Astrocyte (in vitro differentiated cells and primary cell): ENCODE data around the gene NDST3. TPM values are rescaled to one million over a fixed set of nuclear protein-coding genes. Genes with fewer than 3 reads are reported as not detected.

ENCODE experiments used
- DNase-seq: peaks from one replicate; pipeline ENCODE4 v3.0.0-alpha.2; 2010; ENCODE audit warnings: low read depth
- FAIRE-seq: peaks from 2 replicates; lab custom pipeline; 2011; peaks lifted over from hg19 to GRCh38; lab: Jason Lieb, UNC
- H2AFZ ChIP-seq: 2 replicates; pipeline ENCODE4 v1.6.0; 2012; ENCODE audit warnings: low read depth, low read length, inconsistent platforms
- H3K27ac ChIP-seq: 2 replicates; pipeline ENCODE4 v1.5.1; 2011; ENCODE audit warnings: low read depth, low read length, inconsistent platforms
- H3K27me3 ChIP-seq: 2 replicates; pipeline ENCODE4 v1.6.0; 2011; ENCODE audit warnings: low read length, inconsistent platforms; ENCODE audit not compliant: insufficient read depth
- H3K36me3 ChIP-seq: 2 replicates; pipeline ENCODE4 v1.5.1; 2011; ENCODE audit warnings: low read length, inconsistent platforms; ENCODE audit not compliant: insufficient read depth
- H3K4me1 ChIP-seq: 2 replicates; pipeline ENCODE4 v1.5.1; 2011; ENCODE audit warnings: low read length, inconsistent platforms; ENCODE audit not compliant: insufficient read depth
- H3K4me2 ChIP-seq: 2 replicates; pipeline ENCODE4 v1.6.0; 2012; ENCODE audit warnings: low read length, inconsistent platforms
- H3K4me3 ChIP-seq: 2 replicates; pipeline ENCODE4 v1.5.1; 2011; ENCODE audit warnings: low read depth, mild to moderate bottlenecking, low read length, inconsistent platforms; ENCODE audit not compliant: insufficient read depth
- H3K79me2 ChIP-seq: 2 replicates; pipeline ENCODE4 v1.6.0; 2012; ENCODE audit warnings: mild to moderate bottlenecking, low read length, inconsistent platforms; ENCODE audit not compliant: insufficient read depth
- H3K9ac ChIP-seq: 2 replicates; pipeline ENCODE4 v1.6.0; 2012; ENCODE audit warnings: mild to moderate bottlenecking, low read length, inconsistent platforms
- H3K9me3 ChIP-seq: 2 replicates; pipeline ENCODE4 v1.5.1; 2012; ENCODE audit warnings: low read depth, mild to moderate bottlenecking, low read length, inconsistent platforms; ENCODE audit not compliant: insufficient read depth
- H4K20me1 ChIP-seq: 2 replicates; pipeline ENCODE4 v1.6.0; 2012; ENCODE audit warnings: low read length, inconsistent platforms; ENCODE audit not compliant: insufficient read depth
- H3K27ac Mint-ChIP-seq: one replicate; pipeline ENCODE4 v1.8.0; 2021; ENCODE audit warnings: mild to moderate bottlenecking, mixed read lengths; ENCODE audit not compliant: unreplicated experiment
- H3K27me3 Mint-ChIP-seq: one replicate; pipeline ENCODE4 v1.8.0; 2021; ENCODE audit warnings: low read depth, mixed read lengths; ENCODE audit not compliant: unreplicated experiment
- H3K36me3 Mint-ChIP-seq: one replicate; pipeline ENCODE4 v1.8.0; 2021; ENCODE audit warnings: low read depth, mixed read lengths; ENCODE audit not compliant: unreplicated experiment
- H3K4me1 Mint-ChIP-seq: one replicate; pipeline ENCODE4 v1.8.0; 2021; ENCODE audit warnings: low read depth, mixed read lengths; ENCODE audit not compliant: unreplicated experiment
- H3K4me3 Mint-ChIP-seq: one replicate; pipeline ENCODE4 v1.8.0; 2021; ENCODE audit warnings: mild to moderate bottlenecking, moderate library complexity, mixed read lengths; ENCODE audit not compliant: unreplicated experiment
- H3K9me3 Mint-ChIP-seq: one replicate; pipeline ENCODE4 v1.8.0; 2021; ENCODE audit warnings: mild to moderate bottlenecking, mixed read lengths; ENCODE audit not compliant: unreplicated experiment
- CTCF ChIP-seq: IDR thresholded peaks from 2 replicates; pipeline ENCODE4 v1.5.1; 2011; ENCODE audit warnings: low read depth, mild to moderate bottlenecking, inconsistent platforms, low read length, moderate library complexity; ENCODE audit not compliant: insufficient read depth
- EZH2 ChIP-seq: IDR thresholded peaks from 2 replicates; pipeline ENCODE4 v1.6.1; 2012; ENCODE audit warnings: mild to moderate bottlenecking, low read length, inconsistent platforms; ENCODE audit not compliant: insufficient read depth
- total RNA-seq: library from RNA; stranded (reverse); gene quantifications from 2 replicates; pipeline ENCODE4 v1.2.1, GENCODE V29; 2021

The NDST3 gene
- total RNA-seq, 1 donor from 2014 or later = 0.57 TPM

GRCh38 chr4:118154649-118155048, 120.4 kb downstream of the NDST3 start:
- H3K27ac Mint-ChIP-seq = peak overlapping the region; percentile 53
- H3K4me3 ChIP-seq = no peak overlapping the region
- H3K9ac ChIP-seq = no peak overlapping the region
- no peaks in the 10 kb centered on the region for H3K27me3 ChIP-seq
- peaks cover 3% of the 10 kb centered on the region for H3K4me1 Mint-ChIP-seq
- no peaks in the 10 kb centered on the region for H3K27me3 Mint-ChIP-seq
- H4K20me1 ChIP-seq = no peaks in the 10 kb centered on the region
- H3K79me2 ChIP-seq = no peaks in the 10 kb centered on the region
- peak; percentile 69 for DNase-seq
- no peaks in the 10 kb centered on the region for H3K4me1 ChIP-seq
- no peaks in the 10 kb centered on the region for H3K36me3 Mint-ChIP-seq
- no peaks in the 10 kb centered on the region for H3K36me3 ChIP-seq
- no peak overlapping the region for H3K4me3 Mint-ChIP-seq
- no peak overlapping the region for H3K27ac ChIP-seq
- H3K9me3 ChIP-seq = no peaks in the 10 kb centered on the region
- TF ChIP-seq CTCF (no peak), EZH2 (no peak)
- H2AFZ ChIP-seq = no peak overlapping the region
- no peaks in the 10 kb centered on the region for H3K9me3 Mint-ChIP-seq
- FAIRE-seq = no peak
- no peak overlapping the region for H3K4me2 ChIP-seq

GRCh38 chr4:118155516-118155915, 121.2 kb downstream of the NDST3 start:
- peaks cover 6% of the 10 kb centered on the region for H3K9me3 Mint-ChIP-seq
- no peaks in the 10 kb centered on the region for H4K20me1 ChIP-seq
- H3K27ac ChIP-seq = no peak overlapping the region
- peak overlapping the region; percentile 53 for H3K27ac Mint-ChIP-seq
- H3K4me3 Mint-ChIP-seq = no peak overlapping the region
- DNase-seq = no peak
- TF ChIP-seq EZH2 (no peak), CTCF (no peak)
- H3K4me1 Mint-ChIP-seq = peaks cover 3% of the 10 kb centered on the region
- no peak overlapping the region for H3K4me3 ChIP-seq
- FAIRE-seq = no peak
- no peaks in the 10 kb centered on the region for H3K36me3 ChIP-seq
- H3K9ac ChIP-seq = no peak overlapping the region
- no peaks in the 10 kb centered on the region for H3K79me2 ChIP-seq
- no peaks in the 10 kb centered on the region for H3K9me3 ChIP-seq
- H3K27me3 Mint-ChIP-seq = no peaks in the 10 kb centered on the region
- no peaks in the 10 kb centered on the region for H3K27me3 ChIP-seq
- no peaks in the 10 kb centered on the region for H3K4me1 ChIP-seq
- H2AFZ ChIP-seq = no peak overlapping the region
- H3K4me2 ChIP-seq = no peak overlapping the region
- no peaks in the 10 kb centered on the region for H3K36me3 Mint-ChIP-seq

- DNase-seq (peak; percentile 22), FAIRE-seq (no peak)
- Histone ChIP-seq H3K9ac (no peak overlapping the region), H3K27ac (no peak overlapping the region), H3K27me3 (no peaks in the 10 kb centered on the region), H3K36me3 (no peaks in the 10 kb centered on the region), H3K4me2 (no peak overlapping the region), H2AFZ (no peak overlapping the region), H3K79me2 (no peaks in the 10 kb centered on the region), H3K4me1 (no peaks in the 10 kb centered on the region), H3K4me3 (no peak overlapping the region), H3K9me3 (no peaks in the 10 kb centered on the region), H4K20me1 (no peaks in the 10 kb centered on the region)
- no peak for TF ChIP-seq EZH2
- TF ChIP-seq CTCF = no peak
- Mint-ChIP-seq H3K9me3 (peaks cover 11% of the 10 kb centered on the region), H3K4me1 (peaks cover 3% of the 10 kb centered on the region), H3K4me3 (no peak overlapping the region), H3K27me3 (no peaks in the 10 kb centered on the region), H3K36me3 (no peaks in the 10 kb centered on the region), H3K27ac (no peak overlapping the region)
Observed at GRCh38 chr4:118158763-118159375, 124.6 kb downstream of the NDST3 start.
